HG03558 (cell line): ENCODE measurements around the gene TIE1.
"Not testable (repeated sequence)": the region's sequence is repeated elsewhere in the genome, so short reads cannot be mapped to it uniquely, and the experiment has no call there.

Source experiments
- ATAC-seq: cut with Tn5 transposase; IDR thresholded peaks from one replicate; pipeline ENCODE4 v1.9.1; 2021; ENCODE audit warnings: moderate number of reproducible peaks; ENCODE audit not compliant: unreplicated experiment; ENCODE audit errors: extremely low read depth

TIE1 gene

DNA sequence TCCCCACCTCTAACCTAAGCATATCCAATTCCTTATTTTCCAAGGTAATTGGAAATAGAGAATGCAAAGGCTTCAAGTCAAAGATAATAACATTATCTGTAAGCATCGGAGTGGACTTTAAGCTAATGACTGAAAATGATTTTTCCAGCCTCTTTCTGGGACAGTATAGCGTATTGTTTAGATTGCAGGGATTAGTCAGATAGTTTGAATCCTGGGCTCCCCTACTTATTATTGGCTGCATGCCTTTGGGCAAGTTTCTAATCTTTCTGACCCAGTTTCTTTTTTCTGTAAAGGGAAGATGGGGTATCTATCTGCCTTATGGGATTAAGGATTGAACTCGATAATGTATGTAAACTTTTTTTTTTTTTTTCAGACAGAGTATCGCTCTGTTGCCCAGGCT is 56.5 kb downstream of the TIE1 start:
- no peak for ATAC-seq

- ATAC-seq, result no peak
These were observed 57.5 kb downstream of the TIE1 start for GRCh38 chr1:43358121-43358745.

- peak; percentile 83 for ATAC-seq
These were observed 58.2 kb downstream of the TIE1 start, which contains the start of gene CDC20 for GRCh38 chr1:43358746-43359693. TSS of gene CDC20 (plus strand) at chr1:43358981. CDS start at chr1:43359216, 235 bp downstream.

- no peak for ATAC-seq
These were observed 58.9 kb downstream of the TIE1 start for GRCh38 chr1:43359696-43360095.

GRCh38 chr1:43360616-43361015 is 59.8 kb downstream of the TIE1 start:
- no peak for ATAC-seq

- no peak for ATAC-seq
These were observed 62.6 kb downstream of the TIE1 start for GRCh38 chr1:43363283-43363934.

GRCh38 chr1:43363935-43364525 is 63.2 kb downstream of the TIE1 start:
- no peak for ATAC-seq

DNA sequence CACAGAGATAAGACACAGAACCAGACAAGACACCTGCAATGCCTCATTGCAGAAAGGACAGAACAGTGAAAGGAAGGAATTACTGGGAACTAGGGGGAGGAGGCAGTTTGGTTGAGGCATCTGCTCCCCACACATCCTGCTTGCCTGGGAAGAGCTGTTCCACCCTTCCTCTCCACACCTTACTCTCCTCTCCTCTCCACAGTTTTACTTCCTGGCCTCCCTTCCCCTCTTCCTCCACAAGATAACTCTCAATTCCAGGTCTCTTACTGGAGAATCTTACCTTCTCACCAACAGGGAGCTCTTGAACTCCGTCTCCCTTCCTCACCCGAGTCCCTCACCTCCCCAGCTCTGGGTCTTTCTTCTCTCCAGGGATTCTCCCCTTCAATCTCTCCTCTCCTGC is 64.9 kb downstream of the TIE1 start:
- ATAC-seq, result no peak

DNA sequence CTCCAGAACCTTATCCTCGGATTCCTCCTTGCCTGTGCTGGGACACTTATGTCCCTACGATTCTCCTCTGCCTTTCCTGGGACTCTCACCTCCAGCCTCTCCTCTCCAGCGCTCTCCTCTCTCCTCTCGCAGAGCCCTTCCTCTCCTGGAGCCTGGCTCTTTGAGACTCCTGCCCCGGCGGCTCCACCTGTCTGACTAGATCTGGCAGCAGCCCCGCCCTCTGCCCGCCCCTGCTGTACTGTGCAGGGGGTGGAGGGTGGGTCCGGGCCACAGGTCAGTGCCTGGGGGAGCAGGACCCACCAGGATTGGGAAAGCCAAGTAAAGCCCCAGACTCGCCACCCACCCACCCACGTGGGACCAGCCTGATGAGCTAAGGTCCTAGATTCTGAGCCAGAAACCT is 65.4 kb downstream of the TIE1 start:
- no peak for ATAC-seq

DNA sequence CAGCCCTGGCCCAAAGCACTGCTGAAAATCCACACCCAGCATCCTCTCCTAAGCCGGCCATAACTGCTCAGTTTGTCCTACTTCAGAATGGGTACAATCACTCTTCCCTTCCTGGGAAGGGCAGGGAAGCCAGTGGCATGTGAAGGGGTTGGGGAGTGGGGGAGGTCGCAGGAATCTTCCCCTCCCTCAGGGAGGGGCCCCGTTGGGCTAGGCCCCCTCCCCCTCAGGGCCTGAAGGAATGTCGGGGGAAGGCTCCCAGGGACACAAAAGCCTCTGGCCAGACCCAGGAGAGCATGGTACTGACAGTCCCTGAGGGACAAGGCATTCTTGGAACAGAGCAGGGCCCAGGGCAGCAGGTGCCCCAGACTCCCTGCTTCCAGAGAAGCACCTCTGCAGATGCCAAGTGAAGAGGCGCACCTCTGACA is 65.8 kb downstream of the TIE1 start:
- ATAC-seq, result no peak

GRCh38 chr1:43367026-43367903 is 66.5 kb downstream of the TIE1 start:
- no peak for ATAC-seq

DNA sequence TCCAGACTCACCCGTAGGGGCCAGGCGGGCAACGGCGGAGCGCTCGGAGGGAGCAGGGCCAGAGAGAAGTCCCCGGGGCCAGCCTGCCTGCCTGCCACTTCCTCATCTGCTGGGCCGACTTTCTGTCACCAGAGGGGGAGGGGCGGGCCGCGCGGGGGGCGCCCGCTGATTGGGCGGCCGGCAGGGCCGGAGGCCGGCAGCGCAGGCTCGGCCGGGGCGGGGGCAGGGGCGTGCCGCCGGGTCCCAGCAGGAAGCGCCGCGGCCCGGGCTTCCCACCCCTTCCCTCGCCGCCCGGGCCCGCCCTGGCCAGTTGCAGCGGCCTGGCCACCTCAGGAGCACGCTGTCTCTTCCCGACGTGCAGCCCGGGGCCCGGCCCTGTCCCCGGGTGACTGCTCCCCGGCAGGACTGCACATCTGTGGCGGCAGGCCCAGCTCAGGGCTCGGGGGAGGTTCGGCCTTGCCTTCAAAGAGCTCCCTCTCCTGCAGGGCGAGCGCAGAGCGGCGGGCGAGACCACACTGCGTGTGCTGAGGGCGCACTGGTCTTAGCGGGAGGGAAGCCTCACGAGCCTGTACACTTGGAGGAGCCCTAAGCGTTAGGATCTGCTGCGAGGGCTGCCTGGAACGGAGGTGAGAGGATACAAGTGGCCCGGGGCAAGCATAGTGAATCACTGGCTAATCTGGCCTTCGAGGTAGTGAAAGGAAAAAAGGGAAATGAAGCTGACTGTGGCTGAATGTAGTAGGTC is 67.3 kb downstream of the TIE1 start, which contains the start of gene ELOVL1:
Gene ELOVL1 (minus strand): TSS at position 108 of the 742 bp plus-strand sequence. CDS start 2,402 bp downstream, outside the sequence.
- ATAC-seq, result no peak

- no peak for ATAC-seq
These were observed 67.9 kb downstream of the TIE1 start for GRCh38 chr1:43368646-43369020.

DNA sequence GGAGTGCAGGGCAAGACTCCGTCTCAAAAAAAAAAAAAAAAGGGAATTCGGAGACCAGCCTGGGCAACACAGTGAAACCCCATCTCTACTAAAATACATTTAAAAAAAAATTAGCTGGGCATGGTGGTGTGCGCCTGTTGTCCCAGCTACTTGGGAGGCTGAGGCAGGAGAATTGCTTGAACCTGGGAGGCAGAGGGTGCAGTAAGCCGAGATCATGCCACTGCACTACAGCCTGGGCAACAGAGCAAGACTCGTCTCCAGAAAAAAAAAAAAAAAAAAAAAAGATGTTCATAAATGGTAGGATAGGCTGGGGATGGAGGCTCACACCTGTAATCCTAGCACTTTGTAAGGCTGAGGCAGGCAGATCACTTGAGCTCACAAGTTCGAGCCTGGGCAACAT is 69.0 kb downstream of the TIE1 start:
- ATAC-seq, result not testable (repeated sequence)

DNA sequence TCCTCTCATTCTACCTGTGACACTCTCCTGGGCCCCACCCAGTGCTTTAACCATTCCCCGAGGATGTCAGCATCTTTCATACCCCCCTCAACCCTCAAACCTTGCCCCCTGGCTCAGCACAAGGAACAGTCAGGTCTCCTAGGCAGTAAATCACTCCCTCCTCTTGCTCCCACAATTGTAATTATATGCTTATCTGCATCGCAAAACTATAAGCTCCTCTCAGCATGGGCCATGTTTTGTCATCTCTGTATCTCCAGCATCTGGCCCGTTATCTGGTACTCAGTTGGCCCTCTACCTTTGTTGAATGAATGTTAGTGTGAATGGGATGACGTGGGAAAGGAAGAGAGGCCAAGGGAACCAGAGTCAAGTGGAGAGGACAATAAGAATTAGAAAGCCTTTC is 69.8 kb downstream of the TIE1 start:
- no peak for ATAC-seq

GRCh38 chr1:43372172-43372571 is 71.4 kb downstream of the TIE1 start:
- ATAC-seq, result no peak
